PC-9 (cell line): ENCODE measurements around the gene KLHL25.

Experiments used
- CTCF ChIP-seq: fragments of 200-600 bp; sonication (generic); conservative IDR thresholded peaks from 2 replicates; pipeline ENCODE4 v1.6.1; 2017; ENCODE audit warnings: mixed run types, antibody characterized with exemption, mild to moderate bottlenecking, moderate library complexity
- EZH2 ChIP-seq: fragments of 200-600 bp; sonication (generic); IDR thresholded peaks from 2 replicates; pipeline ENCODE4 v1.8.0; 2017; ENCODE audit warnings: antibody characterized with exemption, low read depth

- TF ChIP-seq CTCF (no peak), EZH2 (no peak)
Measured at GRCh38 chr15:85718981-85719380, 75.7 kb downstream of the KLHL25 start.
